GM19025 (cell line): Measurements from ENCODE around the gene CALU.

ENCODE experiments used
- ATAC-seq: cut with Tn5 transposase; IDR thresholded peaks from one replicate; pipeline ENCODE4 v1.9.1; 2021; ENCODE audit warnings: mild to moderate bottlenecking, low read depth, moderate library complexity; ENCODE audit not compliant: unreplicated experiment

The CALU gene

GRCh38 chr7:128721376-128721775 lies 17.8 kb upstream of the CALU start:
- no peak for ATAC-seq

GRCh38 chr7:128724743-128725142 lies 14.4 kb upstream of the CALU start:
- ATAC-seq, result no peak

GRCh38 chr7:128725531-128725930 lies 13.6 kb upstream of the CALU start:
- ATAC-seq, result no peak

- ATAC-seq, result no peak
These were observed 13.0 kb upstream of the CALU start for GRCh38 chr7:128726059-128726736.

- no peak for ATAC-seq
These were observed 12.5 kb upstream of the CALU start for GRCh38 chr7:128726737-128727072.

GRCh38 chr7:128727239-128727638 lies 11.9 kb upstream of the CALU start:
- ATAC-seq, result no peak

- ATAC-seq, result no peak
These were observed 10.6 kb upstream of the CALU start for GRCh38 chr7:128728598-128728997.

GRCh38 chr7:128729494-128729893 lies 9.7 kb upstream of the CALU start:
- ATAC-seq, result no peak

- ATAC-seq, result no peak
These were observed 8.0 kb upstream of the CALU start for GRCh38 chr7:128731184-128731583.

GRCh38 chr7:128732521-128733277 lies 6.5 kb upstream of the CALU start:
- no peak for ATAC-seq

GRCh38 chr7:128733278-128733645 lies 5.9 kb upstream of the CALU start:
- ATAC-seq, result no peak

GRCh38 chr7:128734890-128735289 lies 4.3 kb upstream of the CALU start:
- ATAC-seq, result no peak

- no peak for ATAC-seq
These were observed 3.7 kb upstream of the CALU start for GRCh38 chr7:128735436-128735835.

GRCh38 chr7:128737441-128737840 lies 1.7 kb upstream of the CALU start:
- no peak for ATAC-seq

- no peak for ATAC-seq
These were observed 1.2 kb upstream of the CALU start for GRCh38 chr7:128737867-128738385.

GRCh38 chr7:128738570-128739047 lies 550 bp upstream of the CALU start:
- no peak for ATAC-seq

GRCh38 chr7:128739990-128740682 lies 977 bp downstream of the CALU start:
- ATAC-seq, result no peak

- no peak for ATAC-seq
These were observed 1.8 kb downstream of the CALU start for GRCh38 chr7:128740996-128741395.

GRCh38 chr7:128741491-128741890 lies 2.3 kb downstream of the CALU start:
- ATAC-seq, result no peak

- no peak for ATAC-seq
These were observed 3.0 kb downstream of the CALU start for GRCh38 chr7:128742206-128742605.

GRCh38 chr7:128743112-128743772 lies 4.1 kb downstream of the CALU start:
- ATAC-seq, result no peak
